Measurements from ENCODE around the gene WARS2.
A peak's percentile ranks its signal among the peaks of the same experiment; 100 is the strongest.

The WARS2 gene

GRCh38 chr1:119010201-119010600 is 130.3 kb downstream of the WARS2 start:
- H3K36me3 ChIP-seq (ENCODE audit: insufficient read depth, low read length) = no peaks in the 10 kb centered on the region
- no peaks in the 10 kb centered on the region for H3K27me3 ChIP-seq (ENCODE audit: insufficient read depth, low read length)
- H3K9me3 ChIP-seq (ENCODE audit: low read length) = no peaks in the 10 kb centered on the region
- TF ChIP-seq EZH2 (IDR thresholded peaks at IDR 0.05; ENCODE audit: borderline replicate concordance, low read length) = no peak
- TF ChIP-seq CTCF (IDR thresholded peaks at IDR 0.05; ENCODE audit: low read length) = no peak
- H3K9me2 ChIP-seq (ENCODE audit: low read depth, low read length) = no peaks in the 10 kb centered on the region
- H3K4me3 ChIP-seq (ENCODE audit: low read depth, low read length, poor library complexity, severe bottlenecking) = no peak overlapping the region
- H3K9ac ChIP-seq (ENCODE audit: low read length) = no peak overlapping the region
- H3F3A ChIP-seq (ENCODE audit: insufficient read depth, low read length) = no peaks in the 10 kb centered on the region
- H3K4me1 ChIP-seq (ENCODE audit: insufficient read depth, low read length, severe bottlenecking) = no peaks in the 10 kb centered on the region
- no peak overlapping the region for H3K4me2 ChIP-seq (ENCODE audit: low read length)
- no peak overlapping the region for H3K27ac ChIP-seq (ENCODE audit: low read depth, low read length, poor library complexity, severe bottlenecking)
- no peak overlapping the region for H2AFZ ChIP-seq (ENCODE audit: low read length)
- H4K20me1 ChIP-seq (ENCODE audit: insufficient read depth, low read length) = no peaks in the 10 kb centered on the region
- H3K79me2 ChIP-seq (ENCODE audit: insufficient read depth, low read length) = no peaks in the 10 kb centered on the region

- no peaks in the 10 kb centered on the region for H3K79me2 ChIP-seq (ENCODE audit: insufficient read depth, low read length)
- H3K4me1 ChIP-seq (ENCODE audit: insufficient read depth, low read length, severe bottlenecking) = no peaks in the 10 kb centered on the region
- H3K4me2 ChIP-seq (ENCODE audit: low read length) = no peak overlapping the region
- H3K36me3 ChIP-seq (ENCODE audit: insufficient read depth, low read length) = no peaks in the 10 kb centered on the region
- H2AFZ ChIP-seq (ENCODE audit: low read length) = no peak overlapping the region
- H3K9ac ChIP-seq (ENCODE audit: low read length) = no peak overlapping the region
- H3K27ac ChIP-seq (ENCODE audit: low read depth, low read length, poor library complexity, severe bottlenecking) = no peak overlapping the region
- TF ChIP-seq EZH2 (IDR thresholded peaks at IDR 0.05; ENCODE audit: borderline replicate concordance, low read length) (no peak), CTCF (IDR thresholded peaks at IDR 0.05; ENCODE audit: low read length) (no peak)
- no peaks in the 10 kb centered on the region for H3K9me3 ChIP-seq (ENCODE audit: low read length)
- H3K9me2 ChIP-seq (ENCODE audit: low read depth, low read length) = no peaks in the 10 kb centered on the region
- H3F3A ChIP-seq (ENCODE audit: insufficient read depth, low read length) = no peaks in the 10 kb centered on the region
- H3K4me3 ChIP-seq (ENCODE audit: low read depth, low read length, poor library complexity, severe bottlenecking) = no peak overlapping the region
- no peaks in the 10 kb centered on the region for H4K20me1 ChIP-seq (ENCODE audit: insufficient read depth, low read length)
- H3K27me3 ChIP-seq (ENCODE audit: insufficient read depth, low read length) = no peaks in the 10 kb centered on the region
Observed at GRCh38 chr1:119009312-119009655, 131.2 kb downstream of the WARS2 start.

- Histone ChIP-seq H3K27ac (ENCODE audit: low read depth, low read length, poor library complexity, severe bottlenecking) (no peak overlapping the region), H3F3A (ENCODE audit: insufficient read depth, low read length) (no peaks in the 10 kb centered on the region), H3K9me3 (ENCODE audit: low read length) (no peaks in the 10 kb centered on the region), H3K4me2 (ENCODE audit: low read length) (no peak overlapping the region), H3K79me2 (ENCODE audit: insufficient read depth, low read length) (no peaks in the 10 kb centered on the region), H3K4me1 (ENCODE audit: insufficient read depth, low read length, severe bottlenecking) (no peaks in the 10 kb centered on the region), H3K4me3 (ENCODE audit: low read depth, low read length, poor library complexity, severe bottlenecking) (no peak overlapping the region), H4K20me1 (ENCODE audit: insufficient read depth, low read length) (no peaks in the 10 kb centered on the region), H3K27me3 (ENCODE audit: insufficient read depth, low read length) (no peaks in the 10 kb centered on the region), H3K9me2 (ENCODE audit: low read depth, low read length) (no peaks in the 10 kb centered on the region), H2AFZ (ENCODE audit: low read length) (no peak overlapping the region), H3K36me3 (ENCODE audit: insufficient read depth, low read length) (no peaks in the 10 kb centered on the region), H3K9ac (ENCODE audit: low read length) (no peak overlapping the region)
- TF ChIP-seq EZH2 (IDR thresholded peaks at IDR 0.05; ENCODE audit: borderline replicate concordance, low read length) (no peak), CTCF (IDR thresholded peaks at IDR 0.05; ENCODE audit: low read length) (peak; percentile 66)
Observed at GRCh38 chr1:119008483-119009311, 131.8 kb downstream of the WARS2 start.

All from OCI-LY1 (cell line).